ENCODE measurements around the gene AMACR. TPM values are rescaled to one million over a fixed set of nuclear protein-coding genes. Genes with fewer than 3 reads are reported as not detected.

Gene AMACR
- total and polyA plus RNA-seq, 2 experiments from 2014 or later = 6.7 to 12.6 TPM

DNA sequence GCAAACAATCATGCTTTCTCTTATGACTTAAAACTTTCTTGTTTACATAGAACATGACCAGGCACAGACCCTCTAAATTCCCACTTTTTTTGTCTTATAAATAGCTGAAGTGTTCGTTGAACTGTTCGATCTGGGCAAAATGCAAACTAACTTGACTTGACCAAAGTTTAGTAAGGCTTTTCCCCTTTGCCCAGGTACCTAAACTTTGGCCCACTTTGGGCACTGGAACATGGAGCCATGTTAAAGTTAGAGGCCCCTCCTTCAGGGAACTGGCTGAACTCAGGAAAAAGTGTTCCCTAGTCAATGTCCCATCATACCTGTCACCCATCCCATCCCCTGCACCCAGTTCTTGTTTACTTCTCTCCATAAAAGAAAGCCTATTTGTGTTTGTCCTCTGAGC lies 9.4 kb upstream of the AMACR start:
- ATAC-seq = no peak
- H3K27me3 ChIP-seq (ENCODE audit: insufficient read depth) = no peaks in the 10 kb centered on the region
- no peaks in the 10 kb centered on the region for H3K9me2 ChIP-seq (ENCODE audit: insufficient read depth)
- Mint-ChIP-seq H3K4me3 (no peak overlapping the region), H3K36me3 (ENCODE audit: low read depth) (no peaks in the 10 kb centered on the region), H3K27me3 (ENCODE audit: insufficient read depth, low read depth, poor library complexity) (peaks cover 3% of the 10 kb centered on the region), H3K9me3 (no peaks in the 10 kb centered on the region), H3K4me1 (peaks cover 7% of the 10 kb centered on the region), H3K27ac (0 out of 2 replicates have a peak overlapping the region, but pooled peaks have one; percentile 50)
- H3K36me3 ChIP-seq (ENCODE audit: insufficient read depth) = no peaks in the 10 kb centered on the region
- H3K27ac ChIP-seq (ENCODE audit: low read depth) = no peak overlapping the region
- DNase-seq (ENCODE audit: low spot score) = no peak
- no peaks in the 10 kb centered on the region for H3K4me1 ChIP-seq (ENCODE audit: insufficient read depth)
- no peaks in the 10 kb centered on the region for H3F3A ChIP-seq (replicated peaks; ENCODE audit: low read depth)
- TF ChIP-seq NANOG (IDR thresholded peaks at IDR 0.05; ENCODE audit: borderline replicate concordance) (no peak), CTCF (conservative IDR thresholded peaks at IDR 0.05; ENCODE audit: low read depth in 2 of 2) (no peak), JUNB (IDR thresholded peaks at IDR 0.05; ENCODE audit: unreplicated experiment) (no peak)
- no peak overlapping the region for H3K4me3 ChIP-seq
- no peak overlapping the region for H3K4me2 ChIP-seq
- no peaks in the 10 kb centered on the region for H4K20me1 ChIP-seq (replicated peaks; ENCODE audit: insufficient read depth)
- H3K79me2 ChIP-seq (replicated peaks; ENCODE audit: insufficient read depth) = no peaks in the 10 kb centered on the region
- H2AFZ ChIP-seq = no peak overlapping the region

DNA sequence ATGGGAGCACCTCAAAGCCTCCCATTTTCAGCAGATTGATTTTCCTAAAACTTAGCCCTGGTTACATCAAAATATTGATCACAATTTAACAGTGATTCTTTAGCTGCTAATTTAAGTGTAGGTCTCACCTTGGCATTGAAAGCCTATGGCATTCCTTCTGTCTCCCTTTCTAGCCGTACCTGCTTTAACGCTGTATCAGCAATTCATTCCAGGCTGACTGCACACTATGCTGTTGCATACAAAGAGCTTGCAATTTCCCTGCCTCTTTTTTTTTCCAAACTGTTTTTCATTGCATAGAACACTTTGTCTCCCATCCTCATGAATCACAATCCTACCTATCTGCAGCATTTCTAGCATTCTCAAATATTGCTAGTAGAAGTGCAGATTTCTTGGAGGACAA lies 8.9 kb upstream of the AMACR start:
- Mint-ChIP-seq H3K27ac (no peak overlapping the region), H3K4me3 (no peak overlapping the region), H3K9me3 (no peaks in the 10 kb centered on the region), H3K36me3 (ENCODE audit: low read depth) (no peaks in the 10 kb centered on the region), H3K4me1 (peaks cover 2% of the 10 kb centered on the region; the same call in 1 of the 3 replicates), H3K27me3 (ENCODE audit: insufficient read depth, low read depth, poor library complexity) (peaks cover 3% of the 10 kb centered on the region)
- ATAC-seq (no peak), DNase-seq (ENCODE audit: low spot score) (no peak)
- Histone ChIP-seq H4K20me1 (replicated peaks; ENCODE audit: insufficient read depth) (no peaks in the 10 kb centered on the region), H3K4me2 (no peak overlapping the region), H3K27me3 (ENCODE audit: insufficient read depth) (no peaks in the 10 kb centered on the region), H3F3A (replicated peaks; ENCODE audit: low read depth) (no peaks in the 10 kb centered on the region), H3K4me1 (ENCODE audit: insufficient read depth) (no peaks in the 10 kb centered on the region), H3K36me3 (ENCODE audit: insufficient read depth) (no peaks in the 10 kb centered on the region), H3K4me3 (no peak overlapping the region), H3K79me2 (replicated peaks; ENCODE audit: insufficient read depth) (no peaks in the 10 kb centered on the region), H3K9me2 (ENCODE audit: insufficient read depth) (no peaks in the 10 kb centered on the region), H3K27ac (ENCODE audit: low read depth) (no peak overlapping the region), H2AFZ (no peak overlapping the region)
- TF ChIP-seq JUNB (IDR thresholded peaks at IDR 0.05; ENCODE audit: unreplicated experiment) (no peak), CTCF (conservative IDR thresholded peaks at IDR 0.05; ENCODE audit: low read depth in 2 of 2) (no peak), POLR2AphosphoS5 (IDR thresholded peaks at IDR 0.05; ENCODE audit: low read depth) (no peak), ETS1 (IDR thresholded peaks at IDR 0.05) (no peak), STAT1 (IDR thresholded peaks at IDR 0.05; ENCODE audit: unreplicated experiment) (no peak), ZNF462 (CRISPR knock-in tag; IDR thresholded peaks at IDR 0.05) (no peak), ZNF331 (CRISPR knock-in tag; IDR thresholded peaks at IDR 0.05; ENCODE audit: low read depth) (no peak), CREB1 (CRISPR knock-in tag; IDR thresholded peaks at IDR 0.05; ENCODE audit: low read depth) (no peak), EZH2phosphoT487 (IDR thresholded peaks at IDR 0.05; ENCODE audit: unreplicated experiment) (no peak)
